GM12872 (cell line): ENCODE results near the gene ADAMTSL5.

ENCODE experiments used
- CTCF ChIP-seq: IDR thresholded peaks from 3 replicates; pipeline ENCODE4 v1.5.1; 2011; ENCODE audit warnings: low read depth, mild to moderate bottlenecking, low read length, moderate library complexity; ENCODE audit not compliant: insufficient read depth

ADAMTSL5 gene

GRCh38 chr19:1526066-1526778 is 13.4 kb upstream of the ADAMTSL5 start:
- no peak for TF ChIP-seq CTCF

GRCh38 chr19:1525343-1525742 is 12.5 kb upstream of the ADAMTSL5 start:
- TF ChIP-seq CTCF: no peak

- TF ChIP-seq CTCF: no peak
Measured at GRCh38 chr19:1524972-1525325, 12.1 kb upstream of the ADAMTSL5 start.

- TF ChIP-seq CTCF: no peak
Measured at GRCh38 chr19:1524287-1524971, 11.6 kb upstream of the ADAMTSL5 start.

- no peak for TF ChIP-seq CTCF
Measured at GRCh38 chr19:1523412-1524286, 10.8 kb upstream of the ADAMTSL5 start, which contains the start of gene PLK5. PLK5 (plus strand) TSS chr19:1524077; CDS start chr19:1526997, 2,920 bp downstream.

- no peak for TF ChIP-seq CTCF
Measured at GRCh38 chr19:1522838-1523237, 10.0 kb upstream of the ADAMTSL5 start.

GRCh38 chr19:1522061-1522460 is 9.2 kb upstream of the ADAMTSL5 start:
- TF ChIP-seq CTCF: no peak
